ENCODE measurements around the gene DLGAP1. TPM values are rescaled to one million over a fixed set of nuclear protein-coding genes. Genes with fewer than 3 reads are reported as not detected.
"Not testable (repeated sequence)": the region's sequence is repeated elsewhere in the genome, so short reads cannot be mapped to it uniquely, and the experiment has no call there.

The DLGAP1 gene
- polyA plus RNA-seq, 1 donor from 2014 or later, result 4.5 TPM

DNA sequence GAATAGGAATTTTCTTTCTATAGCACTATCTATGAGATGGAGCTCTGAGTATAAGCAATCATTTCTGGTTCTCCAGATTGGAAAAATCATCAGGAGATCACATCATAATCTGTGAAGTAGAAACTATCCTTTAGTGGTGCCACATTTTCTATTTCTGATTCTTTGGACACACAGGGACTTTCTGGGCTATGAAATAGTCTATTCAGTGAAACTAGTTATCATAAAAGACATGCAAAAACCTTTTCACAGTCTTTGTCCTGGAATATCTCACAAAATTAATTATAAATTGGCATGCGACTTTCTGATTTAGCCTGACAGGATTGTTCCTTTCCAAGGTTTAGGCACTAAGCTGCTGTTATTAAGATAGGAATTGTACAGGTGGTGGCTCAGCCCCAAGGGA lies 428.6 kb downstream of the DLGAP1 start:
- H3K9me2 ChIP-seq (ENCODE audit: insufficient read depth, low read length), result no peaks in the 10 kb centered on the region
- no peak overlapping the region for H3K4me2 ChIP-seq (ENCODE audit: low read length)
- H3F3A ChIP-seq (ENCODE audit: insufficient read depth, low read length, poor library complexity, severe bottlenecking), result no peaks in the 10 kb centered on the region
- TF ChIP-seq, protein P1, sequence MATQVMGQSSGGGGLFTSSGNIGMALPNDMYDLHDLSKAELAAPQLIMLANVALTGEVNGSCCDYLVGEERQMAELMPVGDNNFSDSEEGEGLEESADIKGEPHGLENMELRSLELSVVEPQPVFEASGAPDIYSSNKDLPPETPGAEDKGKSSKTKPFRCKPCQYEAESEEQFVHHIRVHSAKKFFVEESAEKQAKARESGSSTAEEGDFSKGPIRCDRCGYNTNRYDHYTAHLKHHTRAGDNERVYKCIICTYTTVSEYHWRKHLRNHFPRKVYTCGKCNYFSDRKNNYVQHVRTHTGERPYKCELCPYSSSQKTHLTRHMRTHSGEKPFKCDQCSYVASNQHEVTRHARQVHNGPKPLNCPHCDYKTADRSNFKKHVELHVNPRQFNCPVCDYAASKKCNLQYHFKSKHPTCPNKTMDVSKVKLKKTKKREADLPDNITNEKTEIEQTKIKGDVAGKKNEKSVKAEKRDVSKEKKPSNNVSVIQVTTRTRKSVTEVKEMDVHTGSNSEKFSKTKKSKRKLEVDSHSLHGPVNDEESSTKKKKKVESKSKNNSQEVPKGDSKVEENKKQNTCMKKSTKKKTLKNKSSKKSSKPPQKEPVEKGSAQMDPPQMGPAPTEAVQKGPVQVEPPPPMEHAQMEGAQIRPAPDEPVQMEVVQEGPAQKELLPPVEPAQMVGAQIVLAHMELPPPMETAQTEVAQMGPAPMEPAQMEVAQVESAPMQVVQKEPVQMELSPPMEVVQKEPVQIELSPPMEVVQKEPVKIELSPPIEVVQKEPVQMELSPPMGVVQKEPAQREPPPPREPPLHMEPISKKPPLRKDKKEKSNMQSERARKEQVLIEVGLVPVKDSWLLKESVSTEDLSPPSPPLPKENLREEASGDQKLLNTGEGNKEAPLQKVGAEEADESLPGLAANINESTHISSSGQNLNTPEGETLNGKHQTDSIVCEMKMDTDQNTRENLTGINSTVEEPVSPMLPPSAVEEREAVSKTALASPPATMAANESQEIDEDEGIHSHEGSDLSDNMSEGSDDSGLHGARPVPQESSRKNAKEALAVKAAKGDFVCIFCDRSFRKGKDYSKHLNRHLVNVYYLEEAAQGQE (IDR thresholded peaks at IDR 0.05; ENCODE audit: borderline replicate concordance), result no peak
- TF ChIP-seq, protein P2, sequence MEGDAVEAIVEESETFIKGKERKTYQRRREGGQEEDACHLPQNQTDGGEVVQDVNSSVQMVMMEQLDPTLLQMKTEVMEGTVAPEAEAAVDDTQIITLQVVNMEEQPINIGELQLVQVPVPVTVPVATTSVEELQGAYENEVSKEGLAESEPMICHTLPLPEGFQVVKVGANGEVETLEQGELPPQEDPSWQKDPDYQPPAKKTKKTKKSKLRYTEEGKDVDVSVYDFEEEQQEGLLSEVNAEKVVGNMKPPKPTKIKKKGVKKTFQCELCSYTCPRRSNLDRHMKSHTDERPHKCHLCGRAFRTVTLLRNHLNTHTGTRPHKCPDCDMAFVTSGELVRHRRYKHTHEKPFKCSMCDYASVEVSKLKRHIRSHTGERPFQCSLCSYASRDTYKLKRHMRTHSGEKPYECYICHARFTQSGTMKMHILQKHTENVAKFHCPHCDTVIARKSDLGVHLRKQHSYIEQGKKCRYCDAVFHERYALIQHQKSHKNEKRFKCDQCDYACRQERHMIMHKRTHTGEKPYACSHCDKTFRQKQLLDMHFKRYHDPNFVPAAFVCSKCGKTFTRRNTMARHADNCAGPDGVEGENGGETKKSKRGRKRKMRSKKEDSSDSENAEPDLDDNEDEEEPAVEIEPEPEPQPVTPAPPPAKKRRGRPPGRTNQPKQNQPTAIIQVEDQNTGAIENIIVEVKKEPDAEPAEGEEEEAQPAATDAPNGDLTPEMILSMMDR (IDR thresholded peaks at IDR 0.05; ENCODE audit: poor library complexity, severe bottlenecking), result no peak
- H2AFZ ChIP-seq (ENCODE audit: low read depth, low read length), result no peak overlapping the region
- H3K9me3 ChIP-seq (ENCODE audit: low read length), result no peaks in the 10 kb centered on the region
- H3K9ac ChIP-seq (ENCODE audit: low read length), result no peak overlapping the region
- no peaks in the 10 kb centered on the region for H3K36me3 ChIP-seq (ENCODE audit: insufficient read depth, low read length)
- no peaks in the 10 kb centered on the region for H3K27me3 ChIP-seq (ENCODE audit: insufficient read depth, low read depth, low read length)
- H3K4me3 ChIP-seq (ENCODE audit: low read length), result no peak overlapping the region
- H3K27ac ChIP-seq (ENCODE audit: low read length), result no peak overlapping the region
- H3K79me2 ChIP-seq (replicated peaks; ENCODE audit: insufficient read depth, low read length), result no peaks in the 10 kb centered on the region
- no peaks in the 10 kb centered on the region for H4K20me1 ChIP-seq (ENCODE audit: insufficient read depth)

DNA sequence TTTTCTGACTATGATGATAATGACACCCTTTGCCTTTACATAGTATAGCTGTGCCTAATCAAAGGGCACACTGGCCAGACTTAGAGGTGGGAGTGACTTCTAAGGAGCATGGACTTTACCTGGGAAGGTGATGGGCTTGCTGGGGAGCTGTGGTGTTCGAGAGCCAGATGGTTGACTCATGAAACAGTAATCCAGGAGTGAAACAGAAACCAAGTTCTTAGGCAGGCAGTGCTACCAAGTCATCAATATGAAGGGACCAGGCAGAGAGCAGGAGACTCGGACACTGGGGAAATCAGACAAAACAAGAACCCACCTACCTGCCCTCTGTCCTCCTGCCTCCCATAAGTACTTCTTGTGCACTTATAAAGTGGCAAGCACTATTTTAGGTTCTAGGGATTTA lies 430.4 kb downstream of the DLGAP1 start:
- Histone ChIP-seq H3K9me2 (ENCODE audit: insufficient read depth, low read length) (no peaks in the 10 kb centered on the region), H3K4me2 (ENCODE audit: low read length) (no peak overlapping the region), H3K79me2 (replicated peaks; ENCODE audit: insufficient read depth, low read length) (no peaks in the 10 kb centered on the region), H4K20me1 (ENCODE audit: insufficient read depth) (no peaks in the 10 kb centered on the region), H3K4me3 (ENCODE audit: low read length) (no peak overlapping the region), H3K9ac (ENCODE audit: low read length) (no peak overlapping the region), H3K36me3 (ENCODE audit: insufficient read depth, low read length) (no peaks in the 10 kb centered on the region), H3K9me3 (ENCODE audit: low read length) (no peaks in the 10 kb centered on the region), H3F3A (ENCODE audit: insufficient read depth, low read length, poor library complexity, severe bottlenecking) (no peaks in the 10 kb centered on the region), H2AFZ (ENCODE audit: low read depth, low read length) (no peak overlapping the region), H3K27me3 (ENCODE audit: insufficient read depth, low read depth, low read length) (no peaks in the 10 kb centered on the region), H3K27ac (ENCODE audit: low read length) (no peak overlapping the region)
- TF ChIP-seq RAD21 (conservative IDR thresholded peaks at IDR 0.05) (no peak), EP300 (conservative IDR thresholded peaks at IDR 0.05; ENCODE audit: poor library complexity, severe bottlenecking) (no peak), TAF1 (IDR thresholded peaks at IDR 0.05; ENCODE audit: low read depth) (no peak), SMC3 (conservative IDR thresholded peaks at IDR 0.05; ENCODE audit: poor library complexity) (no peak), MXI1 (conservative IDR thresholded peaks at IDR 0.05; ENCODE audit: poor library complexity, severe bottlenecking) (no peak), EZH2 (IDR thresholded peaks at IDR 0.05; ENCODE audit: borderline replicate concordance, insufficient read depth, low read length, poor library complexity, severe bottlenecking) (no peak), POLR2AphosphoS5 (IDR thresholded peaks at IDR 0.05) (no peak)
- TF ChIP-seq, protein P2 (IDR thresholded peaks at IDR 0.05; ENCODE audit: poor library complexity, severe bottlenecking), result no peak
- TF ChIP-seq, protein P1 (IDR thresholded peaks at IDR 0.05; ENCODE audit: borderline replicate concordance), result no peak

DNA sequence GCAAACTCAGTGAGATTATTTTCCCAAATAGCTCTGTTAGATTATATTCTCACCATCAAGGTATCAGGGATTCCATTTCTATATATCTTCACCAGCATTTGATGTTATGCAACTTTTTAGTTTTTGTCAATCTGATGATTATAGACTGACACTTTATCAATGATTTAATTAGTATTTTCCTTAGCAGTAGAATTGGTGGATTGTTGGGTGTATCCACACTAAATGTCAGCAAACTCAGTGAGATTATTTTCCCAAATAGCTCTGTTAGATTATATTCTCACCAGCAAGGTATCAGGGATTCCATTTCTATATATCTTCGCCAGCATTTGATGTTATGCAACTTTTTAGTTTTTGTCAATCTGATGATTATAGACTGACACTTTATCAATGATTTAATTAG lies 432.4 kb downstream of the DLGAP1 start:
- H4K20me1 ChIP-seq (ENCODE audit: insufficient read depth); H3K4me2 ChIP-seq (ENCODE audit: low read length); H3K27ac ChIP-seq (ENCODE audit: low read length); H3K79me2 ChIP-seq (replicated peaks; ENCODE audit: insufficient read depth, low read length); H2AFZ ChIP-seq (ENCODE audit: low read depth, low read length); H3K9ac ChIP-seq (ENCODE audit: low read length); H3K27me3 ChIP-seq (ENCODE audit: insufficient read depth, low read depth, low read length); H3K9me2 ChIP-seq (ENCODE audit: insufficient read depth, low read length); H3K4me3 ChIP-seq (ENCODE audit: low read length); H3F3A ChIP-seq (ENCODE audit: insufficient read depth, low read length, poor library complexity, severe bottlenecking); H3K36me3 ChIP-seq (ENCODE audit: insufficient read depth, low read length); H3K9me3 ChIP-seq (ENCODE audit: low read length): not testable (repeated sequence)

Data from neural cell (in vitro differentiated cells).